GM23338 (cell line): ENCODE measurements around the gene FRK. TPM values are rescaled to one million over a fixed set of nuclear protein-coding genes. Genes with fewer than 3 reads are reported as not detected.

Experiments used
- ATAC-seq: fragments of 200-7000 bp; cut with Tn5 transposase; 3 replicates; pipeline ENCODE4 v1.9.1; 2020
- DNase-seq: peaks from one replicate; pipeline ENCODE4 v3.0.0-alpha.2; 2015; ENCODE audit warnings: low spot score
- H2AFZ ChIP-seq: fragments of 200-600 bp; sonication (generic); 2 replicates; pipeline ENCODE4 v1.8.0; 2016; ENCODE audit warnings: antibody characterized with exemption, mild to moderate bottlenecking, moderate library complexity
- H3F3A ChIP-seq: fragments of 200-600 bp; sonication (generic); replicated peaks from 2 replicates; pipeline ENCODE4 v1.8.0; 2017; ENCODE audit warnings: antibody characterized with exemption, mixed run types, low read depth
- H3K27ac ChIP-seq: fragments of 200-600 bp; sonication (generic); 2 replicates; pipeline ENCODE4 v1.6.1; 2016; ENCODE audit warnings: low read depth
- H3K27me3 ChIP-seq: fragments of 200-600 bp; sonication (generic); 2 replicates; pipeline ENCODE4 v1.8.0; 2016; ENCODE audit warnings: mild to moderate bottlenecking, mixed run types, moderate library complexity; ENCODE audit not compliant: insufficient read depth
- H3K36me3 ChIP-seq: fragments of 200-600 bp; sonication (generic); 2 replicates; pipeline ENCODE4 v1.8.0; 2016; ENCODE audit warnings: mild to moderate bottlenecking; ENCODE audit not compliant: insufficient read depth
- H3K4me1 ChIP-seq: fragments of 200-600 bp; sonication (generic); 2 replicates; pipeline ENCODE4 v1.8.0; 2016; ENCODE audit warnings: mild to moderate bottlenecking, moderate library complexity; ENCODE audit not compliant: insufficient read depth
- H3K4me2 ChIP-seq: fragments of 200-600 bp; sonication (generic); 2 replicates; pipeline ENCODE4 v1.7.1; 2017; ENCODE audit warnings: mixed run types
- H3K4me3 ChIP-seq: fragments of 200-600 bp; sonication (generic); 2 replicates; pipeline ENCODE4 v1.6.1; 2016; ENCODE audit warnings: mixed run types
- H3K79me2 ChIP-seq: fragments of 200-600 bp; sonication (generic); replicated peaks from 2 replicates; pipeline ENCODE4 v1.8.0; 2017; ENCODE audit warnings: mild to moderate bottlenecking; ENCODE audit not compliant: insufficient read depth
- H3K9me2 ChIP-seq: fragments of 200-600 bp; sonication (generic); 2 replicates; pipeline ENCODE4 v1.8.0; 2017; ENCODE audit not compliant: insufficient read depth
- H4K20me1 ChIP-seq: fragments of 200-600 bp; sonication (generic); replicated peaks from 2 replicates; pipeline ENCODE4 v1.8.0; 2017; ENCODE audit warnings: mild to moderate bottlenecking; ENCODE audit not compliant: insufficient read depth
- H3K27ac Mint-ChIP-seq: 2 replicates; pipeline ENCODE4 v1.8.0; 2020; ENCODE audit warnings: inconsistent platforms, mild to moderate bottlenecking, moderate library complexity, mixed read lengths
- H3K27me3 Mint-ChIP-seq: 3 replicates; pipeline ENCODE4 v1.8.0; 2022; ENCODE audit warnings: low read depth, mild to moderate bottlenecking, moderate library complexity, mixed read lengths, inconsistent platforms; ENCODE audit not compliant: insufficient read depth, poor library complexity
- H3K36me3 Mint-ChIP-seq: 3 replicates; pipeline ENCODE4 v1.8.0; 2021; ENCODE audit warnings: low read depth, mild to moderate bottlenecking, inconsistent platforms, moderate library complexity, mixed read lengths
- H3K4me1 Mint-ChIP-seq: 3 replicates; pipeline ENCODE4 v1.8.0; 2020; ENCODE audit warnings: mild to moderate bottlenecking, inconsistent platforms, mixed read lengths
- H3K4me3 Mint-ChIP-seq: 3 replicates; pipeline ENCODE4 v1.8.0; 2021; ENCODE audit warnings: moderate library complexity, mild to moderate bottlenecking, inconsistent platforms, mixed read lengths
- H3K9me3 Mint-ChIP-seq: 3 replicates; pipeline ENCODE4 v1.8.0; 2020; ENCODE audit warnings: moderate library complexity, mild to moderate bottlenecking, inconsistent platforms, mixed read lengths
- CTCF ChIP-seq, 2 experiments: fragments of 200-600 bp in 1 of 2; sonication (generic) in 1 of 2; conservative IDR thresholded peaks; 2 replicates each; pipeline versions ENCODE4 v1.5.1 to v1.6.1; 2016 to 2017; ENCODE audit warnings: antibody characterized with exemption in 2 of 2, low read depth in 2 of 2, mild to moderate bottlenecking in 2 of 2, moderate library complexity in 1 of 2
- EZH2 ChIP-seq: fragments of 200-600 bp; sonication (generic); IDR thresholded peaks from one replicate; pipeline ENCODE4 v1.8.0; 2017; ENCODE audit warnings: antibody characterized with exemption, mild to moderate bottlenecking, low read depth; ENCODE audit not compliant: unreplicated experiment
- EZH2phosphoT487 ChIP-seq: fragments of 200-600 bp; sonication (generic); IDR thresholded peaks from one replicate; pipeline ENCODE4 v1.8.1; 2018; ENCODE audit warnings: antibody characterized with exemption; ENCODE audit not compliant: unreplicated experiment
- JUNB ChIP-seq: IDR thresholded peaks from one replicate; pipeline ENCODE4 v1.6.1; 2016; ENCODE audit warnings: antibody characterized with exemption; ENCODE audit not compliant: unreplicated experiment
- POLR2AphosphoS5 ChIP-seq: IDR thresholded peaks from 2 replicates; pipeline ENCODE4 v1.6.1; 2016; ENCODE audit warnings: antibody characterized with exemption, low read depth
- REST ChIP-seq: IDR thresholded peaks from one replicate; pipeline ENCODE4 v1.6.1; 2018; ENCODE audit warnings: antibody characterized with exemption; ENCODE audit not compliant: unreplicated experiment
- ZNF114 ChIP-seq: fragments of 250-450 bp; sonication (Bioruptor Pico); IDR thresholded peaks from 2 replicates; pipeline ENCODE4 v1.5.0; 2020; ENCODE audit warnings: mild to moderate bottlenecking, moderate library complexity
- ZNF331 ChIP-seq: fragments of 250-450 bp; sonication (Bioruptor Pico); IDR thresholded peaks from 2 replicates; pipeline ENCODE4 v1.5.0; 2020; ENCODE audit warnings: low read depth, mild to moderate bottlenecking, moderate library complexity
- ZNF462 ChIP-seq: fragments of 250-450 bp; sonication (Bioruptor Pico); IDR thresholded peaks from 2 replicates; pipeline ENCODE4 v1.5.0; 2020; ENCODE audit warnings: mild to moderate bottlenecking, moderate library complexity
- polyA plus RNA-seq: library from polyadenylated mRNA; unstranded; fragments of >200 nt; fragmentation: Nextera tagmentation; extraction: Ambion mirVana; gene quantifications from 2 replicates; pipeline ENCODE4 v1.2.1, GENCODE V29; 2016
- total RNA-seq: library from RNA; depleted of rRNA; stranded (reverse); fragments of >200 nt; shearing (Covaris generic); gene quantifications from 2 replicates; pipeline ENCODE4 v1.2.3, GENCODE V29; 2014

Gene FRK
- total and polyA plus RNA-seq, 2 experiments from 2014 or later: 0.06 to 0.24 TPM

GRCh38 chr6:116002756-116003155 lies 57.9 kb downstream of the FRK start:
- DNase-seq: no peak
- 0 out of 3 replicates have a peak, but pooled peaks cover 3% of the 10 kb centered on the region for H3K4me1 Mint-ChIP-seq
- H3K27ac Mint-ChIP-seq: no peak overlapping the region
- H3K4me1 ChIP-seq: no peaks in the 10 kb centered on the region
- H4K20me1 ChIP-seq: no peaks in the 10 kb centered on the region
- H3K27me3 ChIP-seq: no peaks in the 10 kb centered on the region
- H3K9me2 ChIP-seq: no peaks in the 10 kb centered on the region
- no peak for ATAC-seq
- TF ChIP-seq ZNF114 (CRISPR knock-in tag): no peak
- no peak for TF ChIP-seq CTCF (conservative IDR thresholded peaks at IDR 0.05; ENCODE audit: low read depth in 2 of 2)
- TF ChIP-seq ZNF462: no peak
- TF ChIP-seq REST: no peak
- no peak for TF ChIP-seq EZH2phosphoT487
- TF ChIP-seq JUNB: no peak
- no peak for TF ChIP-seq POLR2AphosphoS5
- TF ChIP-seq EZH2: no peak
- no peak for TF ChIP-seq ZNF331
- H3K4me3 Mint-ChIP-seq: no peak overlapping the region
- H3K9me3 Mint-ChIP-seq: no peaks in the 10 kb centered on the region; the same call in 2 of the 3 replicates
- no peak overlapping the region for H3K4me2 ChIP-seq
- H2AFZ ChIP-seq: no peak overlapping the region
- H3K36me3 ChIP-seq: no peaks in the 10 kb centered on the region
- H3K36me3 Mint-ChIP-seq: no peaks in the 10 kb centered on the region
- H3K4me3 ChIP-seq: no peak overlapping the region
- H3F3A ChIP-seq: no peaks in the 10 kb centered on the region
- no peaks in the 10 kb centered on the region for H3K27me3 Mint-ChIP-seq
- H3K79me2 ChIP-seq: no peaks in the 10 kb centered on the region
- H3K27ac ChIP-seq: no peak overlapping the region
